Measurements from ENCODE around the gene RANBP9.
A peak's percentile ranks its signal among the peaks of the same experiment; 100 is the strongest.

RANBP9 gene

GRCh38 chr6:13591205-13591921, 120.3 kb downstream of the RANBP9 start:
- DNase-seq, result no peak

GRCh38 chr6:13590574-13591153, 121.0 kb downstream of the RANBP9 start:
- no peak for DNase-seq

- no peak for DNase-seq
Observed at GRCh38 chr6:13589801-13590200, 121.8 kb downstream of the RANBP9 start.

- no peak for DNase-seq
Observed at GRCh38 chr6:13586603-13587542, 124.8 kb downstream of the RANBP9 start.

- no peak for DNase-seq
Observed at GRCh38 chr6:13581700-13582229, 129.9 kb downstream of the RANBP9 start.

GRCh38 chr6:13579911-13580310, 131.7 kb downstream of the RANBP9 start:
- no peak for DNase-seq

- no peak for DNase-seq
Observed at GRCh38 chr6:13577926-13578325, 133.7 kb downstream of the RANBP9 start.

GRCh38 chr6:13576017-13576416, 135.6 kb downstream of the RANBP9 start:
- no peak for DNase-seq

- no peak for DNase-seq
Observed at GRCh38 chr6:13575377-13575775, 136.3 kb downstream of the RANBP9 start.

GRCh38 chr6:13574571-13575376, 136.9 kb downstream of the RANBP9 start, which contains the start of gene SIRT5:
TSS of gene SIRT5 (plus strand) at chr6:13574601. CDS start at chr6:13584111, 9,510 bp downstream.
- peak; percentile 84 for DNase-seq

- peak; percentile 95 for DNase-seq
Observed at GRCh38 chr6:13574149-13574570, 137.5 kb downstream of the RANBP9 start.

- peak; percentile 30 for DNase-seq
Observed at GRCh38 chr6:13573669-13574110, 137.9 kb downstream of the RANBP9 start.

- no peak for DNase-seq
Observed at GRCh38 chr6:13572951-13573654, 138.5 kb downstream of the RANBP9 start.

- no peak for DNase-seq
Observed at GRCh38 chr6:13572240-13572639, 139.4 kb downstream of the RANBP9 start.

Data from right hindlimb (tissue), 1 donor.